Uterus (tissue), 2 donors: ENCODE results near the gene ERBIN.

Experiments
- CTCF ChIP-seq, 4 experiments: fragments of 200-600 bp in 2 of 4; fragments of 450-650 bp in 2 of 4; sonication (generic) in 2 of 4; IDR thresholded peaks; one replicate each; pipeline ENCODE4 v1.5.1; 2016 to 2019; ENCODE audit warnings: antibody characterized with exemption in 4 of 4, mild to moderate bottlenecking in 2 of 4, moderate library complexity in 1 of 4
- POLR2A ChIP-seq, 2 donors: fragments of 450-650 bp; IDR thresholded peaks; one replicate each; pipeline ENCODE4 v1.6.1; 2016; ENCODE audit warnings: antibody characterized with exemption in 2 of 2, mild to moderate bottlenecking in 1 of 2, moderate library complexity in 1 of 2

- TF ChIP-seq CTCF (IDR thresholded peaks at IDR 0.05) (no peak), POLR2A (IDR thresholded peaks at IDR 0.05) (no peak)
Observed at GRCh38 chr5:66100851-66101250, 174.5 kb downstream of the ERBIN start.
